ENCODE measurements around the gene CACNA1E.

CACNA1E gene

DNA sequence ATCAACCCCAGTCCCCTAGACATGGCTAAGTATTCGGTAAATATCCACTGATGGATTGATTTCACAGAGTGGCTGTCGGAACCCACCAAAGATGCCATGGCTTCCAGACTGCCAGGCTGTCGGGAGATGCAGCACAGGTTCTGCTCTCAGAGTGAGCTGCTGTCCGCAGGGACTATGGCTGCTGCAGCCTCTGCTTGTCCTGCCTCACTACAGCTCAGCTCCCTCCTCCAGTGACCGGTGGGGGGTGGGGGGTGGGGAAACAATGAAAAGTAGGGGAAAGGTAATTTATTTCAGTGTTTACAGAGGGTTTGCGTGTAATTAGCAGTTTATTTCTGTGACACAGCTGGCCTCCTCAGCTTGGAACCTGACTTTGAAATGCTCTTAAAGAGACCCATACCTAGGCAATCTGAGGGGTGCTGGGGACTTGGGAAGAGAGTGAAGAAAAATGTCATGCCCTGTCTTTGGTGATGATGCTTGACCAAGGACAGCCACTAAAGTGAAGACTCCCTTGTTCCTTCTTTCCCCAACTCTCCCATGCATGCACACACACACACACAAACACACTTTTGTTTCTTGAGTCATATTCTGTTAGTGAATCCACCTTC lies 109.0 kb downstream of the CACNA1E start:
- DNase-seq = no peak

GRCh38 chr1:181593042-181593441 lies 109.7 kb downstream of the CACNA1E start:
- DNase-seq = no peak

DNA sequence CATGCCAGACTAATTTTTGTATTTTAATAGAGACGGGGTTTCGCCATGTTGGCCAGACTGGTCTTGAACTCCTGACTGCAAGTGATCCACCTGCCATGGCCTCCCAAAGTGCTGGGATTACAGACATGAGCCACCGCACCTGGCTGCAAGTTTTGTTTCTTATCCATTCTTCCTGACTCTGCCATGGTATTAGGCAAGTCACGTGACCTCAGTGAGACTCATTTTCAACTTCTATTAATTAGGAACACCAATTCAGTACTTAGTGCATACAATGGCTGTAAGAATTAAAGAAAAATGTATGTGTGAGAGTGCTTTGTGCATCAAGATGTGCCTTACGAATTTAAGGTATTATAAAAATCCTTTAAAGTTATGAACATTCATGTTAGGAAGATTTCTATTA lies 111.2 kb downstream of the CACNA1E start:
- DNase-seq = no peak

DNA sequence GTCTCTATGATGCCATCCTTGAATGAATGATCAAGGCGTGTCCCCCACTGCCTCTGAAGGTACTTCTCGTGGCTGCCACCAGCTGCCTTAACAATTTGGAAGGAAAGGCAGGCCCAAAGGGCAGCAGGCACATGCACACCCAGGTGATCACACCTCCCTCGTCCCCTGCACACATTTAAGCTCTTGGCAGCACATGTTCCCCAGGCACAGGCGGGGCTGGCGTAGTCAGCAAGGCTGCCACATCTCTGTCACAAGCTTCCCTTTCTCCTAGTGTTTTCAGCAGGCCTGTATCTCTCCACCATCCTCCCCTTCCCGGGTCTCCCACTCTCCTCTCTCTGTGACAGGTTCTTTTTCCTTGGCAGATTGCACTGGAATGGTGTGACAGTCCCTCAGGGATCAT lies 111.9 kb downstream of the CACNA1E start:
- DNase-seq = no peak

- DNase-seq = no peak
These were observed 118.1 kb downstream of the CACNA1E start for GRCh38 chr1:181601186-181601950.

GRCh38 chr1:181603735-181604410 lies 120.6 kb downstream of the CACNA1E start:
- DNase-seq = no peak

DNA sequence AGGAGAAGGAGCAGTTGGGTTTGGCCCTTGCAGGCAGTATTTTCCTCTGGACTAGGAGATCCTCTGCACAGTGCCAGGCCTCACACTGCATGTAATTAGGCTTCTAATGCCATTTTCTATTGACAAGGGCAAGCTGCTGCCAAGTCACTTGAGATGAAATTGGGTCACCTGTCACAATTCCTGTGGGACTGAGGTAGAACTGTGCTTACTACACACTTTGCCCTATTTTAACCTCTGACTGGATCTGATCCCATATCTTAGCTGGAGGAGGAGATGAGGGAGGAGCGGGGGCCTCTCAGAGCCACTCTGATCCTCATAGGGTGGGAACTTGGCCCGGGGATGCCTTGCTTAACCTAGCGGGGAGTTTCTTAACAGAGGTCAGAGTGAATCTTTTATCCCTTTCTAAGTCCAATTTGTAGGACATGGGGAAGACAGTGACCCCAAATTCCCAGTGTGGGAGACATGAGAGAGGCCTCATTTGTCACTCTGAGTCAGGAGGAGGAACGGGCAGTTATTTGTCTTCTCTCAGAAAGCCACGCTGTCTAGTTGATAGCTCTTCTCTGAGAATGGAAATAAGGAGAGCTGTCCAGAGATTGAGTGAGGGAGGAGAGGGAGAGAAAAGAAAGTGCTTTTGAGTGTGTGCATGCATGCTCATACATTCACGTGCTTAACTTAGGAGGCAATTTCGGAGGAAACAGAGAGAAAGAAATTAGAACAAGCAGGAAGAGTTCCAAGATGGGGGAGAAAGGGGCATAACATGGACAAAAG lies 121.3 kb downstream of the CACNA1E start:
- peak; percentile 25 for DNase-seq

DNA sequence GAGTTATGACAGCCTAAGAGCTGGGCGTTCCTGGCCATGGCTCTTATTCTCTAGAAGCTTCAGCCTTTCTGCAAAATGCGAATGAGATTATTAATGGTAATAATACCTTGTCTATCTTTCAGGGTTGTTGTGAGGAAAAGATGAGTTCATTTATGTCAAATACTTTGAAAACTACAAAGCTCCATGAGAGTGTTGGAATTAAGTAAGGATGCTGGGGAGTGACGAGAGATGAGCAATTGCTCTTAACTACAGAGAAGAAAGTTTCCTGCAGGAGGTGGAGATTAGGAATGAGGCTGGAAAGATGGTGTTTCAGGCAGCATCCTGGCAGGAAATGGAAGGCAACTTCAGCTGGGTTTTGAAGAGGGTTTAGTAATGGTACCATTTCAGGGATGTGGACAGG lies 124.2 kb downstream of the CACNA1E start:
- no peak for DNase-seq

- DNase-seq = no peak
These were observed 125.1 kb downstream of the CACNA1E start for GRCh38 chr1:181608386-181608785.

- no peak for DNase-seq
These were observed 125.6 kb downstream of the CACNA1E start for GRCh38 chr1:181608948-181609347.

GRCh38 chr1:181612100-181612499 lies 128.8 kb downstream of the CACNA1E start:
- DNase-seq = no peak

- no peak for DNase-seq
These were observed 135.2 kb downstream of the CACNA1E start for GRCh38 chr1:181618559-181618958.

DNA sequence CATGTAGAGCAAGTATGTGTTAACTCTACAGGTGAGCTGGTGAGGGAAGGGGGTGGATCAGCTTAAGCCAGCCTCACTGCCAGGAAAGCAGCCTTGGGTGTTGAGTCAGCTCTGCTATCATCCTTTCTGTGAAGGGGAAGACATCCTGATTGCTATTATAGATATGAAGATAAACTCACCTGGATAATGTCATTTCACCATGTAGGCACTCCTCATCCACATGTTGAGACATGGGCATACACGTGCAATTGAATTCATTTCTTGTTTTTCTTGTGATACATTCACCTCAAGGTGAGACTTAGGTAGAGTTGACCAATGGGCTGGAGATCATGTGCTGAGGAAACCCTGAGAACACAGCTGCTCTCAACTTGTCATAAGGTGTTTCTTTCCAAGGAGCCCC lies 136.9 kb downstream of the CACNA1E start:
- DNase-seq = no peak

- no peak for DNase-seq
These were observed 140.5 kb downstream of the CACNA1E start for GRCh38 chr1:181623850-181624249.

DNA sequence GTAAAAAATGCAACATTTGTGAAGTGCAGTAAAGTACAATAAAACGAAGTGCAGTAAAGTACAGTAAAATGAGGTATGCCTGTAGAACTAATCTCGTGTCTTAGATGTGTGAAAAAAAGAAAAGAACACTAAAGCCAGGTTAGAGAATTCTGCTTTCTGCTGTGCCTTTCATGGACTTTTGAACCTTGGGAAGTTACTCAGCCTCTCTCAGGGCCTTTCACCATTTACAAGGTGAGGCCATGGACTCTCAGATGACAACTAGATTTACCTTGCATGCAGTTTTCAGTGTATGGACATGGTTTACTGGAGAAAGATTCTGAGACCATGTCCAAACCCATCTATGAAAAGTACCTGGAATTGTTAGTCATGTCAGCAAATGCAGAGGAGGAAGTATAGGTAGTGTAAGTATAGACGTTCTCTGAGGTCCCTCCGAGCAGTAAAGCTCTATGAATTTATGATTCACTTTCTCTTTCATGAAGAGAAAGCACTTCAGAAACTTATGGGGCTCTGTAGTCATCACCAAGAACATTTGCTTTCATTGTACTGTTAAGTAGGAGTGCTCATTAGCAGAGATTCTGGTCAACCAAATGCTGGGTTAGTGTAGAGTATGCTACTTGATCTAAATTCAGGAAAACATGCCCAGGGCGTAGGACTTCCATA lies 143.1 kb downstream of the CACNA1E start:
- no peak for DNase-seq

DNA sequence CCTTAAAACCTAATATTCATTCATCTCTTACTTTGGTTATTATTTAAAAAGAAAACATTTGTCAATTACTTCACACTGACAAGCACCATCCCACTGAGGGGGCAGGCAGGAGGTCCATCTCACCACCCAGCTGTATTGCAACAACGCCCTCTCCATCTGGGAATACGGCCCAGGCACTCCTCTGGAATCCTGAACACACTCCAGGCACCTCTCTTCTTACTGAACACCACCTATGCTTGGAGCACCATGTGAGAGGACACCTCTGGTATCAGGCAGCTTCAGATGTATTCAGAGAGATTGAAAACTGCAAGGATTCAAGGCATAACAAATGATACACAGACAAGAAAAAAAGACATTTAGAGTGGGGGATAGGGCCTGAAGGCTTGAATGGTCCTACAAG lies 147.1 kb downstream of the CACNA1E start:
- DNase-seq = no peak

DNA sequence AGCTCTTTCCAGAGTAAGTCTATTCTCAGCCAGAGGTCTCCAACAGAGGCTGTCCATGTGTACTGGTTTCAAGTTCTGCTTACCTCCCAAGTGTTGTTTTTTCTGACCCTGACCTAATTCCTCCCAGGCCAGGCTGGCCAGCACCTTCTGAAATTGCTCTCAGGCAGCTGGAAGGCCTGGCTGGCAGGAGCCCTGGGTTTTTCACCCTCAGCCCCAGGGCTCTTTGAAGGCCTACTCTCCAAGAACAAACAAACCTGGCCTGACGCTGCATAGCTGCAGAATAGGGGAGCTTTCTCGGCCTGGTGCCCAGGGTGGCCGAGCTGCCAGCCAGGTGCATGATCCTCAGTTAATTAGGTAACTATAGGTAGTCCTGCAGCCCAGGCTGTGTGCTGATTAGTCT lies 147.5 kb downstream of the CACNA1E start:
- peak; percentile 15 for DNase-seq

DNA sequence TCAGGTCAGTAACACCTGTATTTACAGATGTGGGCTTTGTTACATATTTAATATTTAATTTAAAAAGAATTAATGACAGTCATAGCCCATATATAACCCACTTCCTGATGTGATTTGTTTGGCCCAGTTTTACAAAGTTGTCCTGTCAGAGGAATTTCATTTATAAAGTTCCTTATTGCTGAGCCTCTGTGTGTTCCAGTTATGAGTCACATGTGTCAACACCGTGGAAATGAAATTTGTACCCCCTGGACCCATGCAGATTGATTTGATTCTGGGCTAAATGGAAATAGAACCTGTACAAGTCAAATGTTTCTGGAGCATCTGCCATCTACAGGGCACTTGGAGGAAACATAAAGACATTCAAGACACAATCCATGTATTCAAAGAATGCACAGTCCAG lies 149.2 kb downstream of the CACNA1E start:
- no peak for DNase-seq

- no peak for DNase-seq
These were observed 149.6 kb downstream of the CACNA1E start for GRCh38 chr1:181632960-181633359.

DNA sequence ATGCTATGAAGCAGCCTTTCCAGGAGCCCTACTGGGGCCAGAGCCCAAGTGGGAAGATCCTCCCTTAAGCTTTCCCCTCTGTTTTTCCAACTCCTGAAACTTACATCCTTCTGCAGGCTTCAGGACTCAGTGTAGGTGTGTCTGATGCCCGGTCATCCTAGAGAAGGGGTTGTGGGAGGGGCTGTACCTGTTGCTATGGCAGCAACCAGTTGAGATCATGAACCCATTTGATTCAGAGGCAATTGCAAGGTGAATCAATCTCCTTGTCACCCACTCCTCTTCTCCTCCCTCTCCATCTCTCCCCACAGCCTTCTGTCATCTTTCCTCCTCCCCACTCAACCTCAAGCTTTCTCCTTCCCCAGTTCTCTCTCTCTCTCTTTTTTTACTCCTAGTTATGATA lies 151.8 kb downstream of the CACNA1E start:
- no peak for DNase-seq

GRCh38 chr1:181637998-181638397 lies 154.7 kb downstream of the CACNA1E start:
- no peak for DNase-seq

- DNase-seq = no peak
These were observed 157.6 kb downstream of the CACNA1E start for GRCh38 chr1:181640956-181641355.

GRCh38 chr1:181643631-181644030 lies 160.3 kb downstream of the CACNA1E start:
- DNase-seq = no peak
